NCI-H82 treated with DMSO at 0.1 percent for 48 hours (cell line): ENCODE data around the gene SMYD3.
"Not testable (repeated sequence)": the region's sequence is repeated elsewhere in the genome, so short reads cannot be mapped to it uniquely, and the experiment has no call there.

Experiments
- DNase-seq: peaks from one replicate; lab custom pipeline; 2025; ENCODE audit not compliant: unreplicated experiment; lab: John Stamatoyannopoulos, UW

Gene SMYD3

GRCh38 chr1:245714027-245714426, 793.1 kb downstream of the SMYD3 start:
- DNase-seq = not testable (repeated sequence)

- DNase-seq = no peak
Observed at GRCh38 chr1:245710961-245711903, 795.8 kb downstream of the SMYD3 start.

DNA sequence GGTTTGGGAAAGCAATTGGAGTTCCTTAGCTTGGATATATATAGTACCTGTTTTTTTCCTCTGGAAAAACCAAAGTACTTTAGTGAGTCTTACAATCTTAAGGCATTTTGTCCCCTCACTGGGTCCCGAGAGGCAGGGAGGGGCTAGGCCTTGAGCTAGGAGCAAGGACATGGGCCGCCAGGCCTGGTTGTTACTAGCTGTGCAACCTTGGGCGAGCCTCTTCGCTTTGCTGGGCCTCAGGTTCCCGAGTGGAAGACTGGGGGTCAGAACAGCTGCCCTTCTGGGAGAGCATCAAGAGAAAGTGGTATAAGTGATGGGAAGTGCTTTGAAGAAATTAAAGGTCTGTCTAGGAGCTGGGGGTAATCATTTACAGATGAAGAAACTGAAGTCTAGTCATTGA, 799.1 kb downstream of the SMYD3 start:
- DNase-seq = no peak

DNA sequence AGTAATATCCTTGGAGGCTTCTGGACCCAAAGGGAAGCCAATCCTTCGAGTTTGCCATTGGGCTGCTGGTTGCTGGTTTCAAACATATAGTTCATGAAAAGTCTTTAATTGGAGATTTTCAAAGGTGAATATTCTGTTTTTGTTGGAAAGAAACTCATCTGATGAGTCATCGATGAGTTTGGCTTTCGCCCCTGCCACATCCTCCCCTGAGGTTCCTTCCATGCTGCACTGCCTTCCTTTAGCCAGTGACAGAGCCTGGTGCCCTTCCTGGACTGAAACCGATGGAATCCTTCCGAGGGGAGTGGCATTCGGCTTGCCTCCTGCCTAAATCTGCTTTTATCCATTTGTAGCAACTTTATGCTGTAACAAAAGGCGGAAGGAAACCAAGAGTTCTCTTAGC, 802.3 kb downstream of the SMYD3 start:
- no peak for DNase-seq

- DNase-seq = no peak
Observed at GRCh38 chr1:245704341-245704740, 802.7 kb downstream of the SMYD3 start.

- DNase-seq = no peak
Observed at GRCh38 chr1:245702346-245702745, 804.7 kb downstream of the SMYD3 start.

- no peak for DNase-seq
Observed at GRCh38 chr1:245701631-245702030, 805.4 kb downstream of the SMYD3 start.

GRCh38 chr1:245700631-245701030, 806.4 kb downstream of the SMYD3 start:
- no peak for DNase-seq
